Testis (tissue), 2 donors: ENCODE results near the gene FOSL1.

Source experiments
- CTCF ChIP-seq, 3 experiments: fragments of 450-650 bp in 2 of 3; fragments of 200-600 bp in 1 of 3; sonication (generic) in 1 of 3; IDR thresholded peaks; one replicate each; pipeline ENCODE4 v1.5.1; 2016 to 2019; ENCODE audit warnings: antibody characterized with exemption in 3 of 3, mild to moderate bottlenecking in 2 of 3, moderate library complexity in 1 of 3
- POLR2A ChIP-seq: fragments of 450-650 bp; IDR thresholded peaks from one replicate; pipeline ENCODE4 v1.6.1; 2017; ENCODE audit warnings: antibody characterized with exemption, mild to moderate bottlenecking, moderate library complexity

DNA sequence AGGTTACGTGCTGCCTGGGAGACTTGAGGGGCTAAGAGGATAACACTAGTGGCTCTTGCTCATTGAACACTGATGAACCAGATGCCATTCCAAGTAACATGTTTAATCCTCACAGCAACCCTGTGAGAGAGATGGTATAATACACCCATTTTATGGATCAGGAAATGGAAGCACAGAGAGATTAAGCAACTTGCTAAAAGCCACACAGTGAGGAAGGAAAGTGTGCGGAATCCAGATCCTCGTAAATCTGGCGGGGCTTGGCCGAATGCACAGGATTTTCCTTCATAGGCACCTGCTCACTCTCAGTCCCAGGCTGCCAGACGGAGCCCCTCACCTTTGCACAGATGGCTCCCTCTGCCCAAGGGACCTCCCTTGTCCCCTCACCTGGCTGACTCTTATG lies 7.7 kb upstream of the FOSL1 start:
- TF ChIP-seq CTCF (IDR thresholded peaks at IDR 0.05) (no peak), POLR2A (no peak)
